KBM-7 (cell line): Measurements from ENCODE around the gene PRM3.
"Not testable (repeated sequence)": the region's sequence is repeated elsewhere in the genome, so short reads cannot be mapped to it uniquely, and the experiment has no call there.

Experiments used
- DNase-seq: peaks from one replicate; pipeline ENCODE4 v3.0.0-alpha.2; 2015
- in situ Hi-C: fragments of 300-500 bp; cut with MboI; formaldehyde crosslinking; loops from 2 replicates; pipeline ENCODE4 v1.14.3; 2020; ENCODE audit warnings: low sequenced_read_pairs, low pct_unique_long_range_greater_than_20kb, mixed read lengths

Gene PRM3

GRCh38 chr16:11289696-11290095 is 16.3 kb upstream of the PRM3 start:
- DNase-seq, in situ Hi-C loops: not testable (repeated sequence)

GRCh38 chr16:11289202-11289601 is 15.8 kb upstream of the PRM3 start:
- in situ Hi-C loops, result no loop called here
- DNase-seq, result no peak

- in situ Hi-C loops, result no loop called here
- DNase-seq, result no peak
Observed at GRCh38 chr16:11285842-11286241, 12.4 kb upstream of the PRM3 start.

GRCh38 chr16:11283820-11284248 is 10.4 kb upstream of the PRM3 start:
- in situ Hi-C loops, result no loop called here
- peak; percentile 31 for DNase-seq

- in situ Hi-C loops, result no loop called here
- no peak for DNase-seq
Observed at GRCh38 chr16:11280616-11281522, 7.4 kb upstream of the PRM3 start, which contains the start of gene PRM1. Gene PRM1, minus strand, starts transcription at chr16:11281330. Its CDS starts 92 bp downstream, at chr16:11281238.

- in situ Hi-C loops, result no loop called here
- DNase-seq, result peak; percentile 39
Observed at GRCh38 chr16:11278681-11279628, 5.5 kb upstream of the PRM3 start.

- in situ Hi-C loops, result no loop called here
- no peak for DNase-seq
Observed at GRCh38 chr16:11277607-11278337, 4.3 kb upstream of the PRM3 start.

GRCh38 chr16:11276896-11277593 is 3.6 kb upstream of the PRM3 start:
- DNase-seq, result no peak
- in situ Hi-C loops, result no loop called here

- in situ Hi-C loops, result no loop called here
- DNase-seq, result no peak
Observed at GRCh38 chr16:11276143-11276895, 2.9 kb upstream of the PRM3 start, which contains the start of gene PRM2. Gene PRM2, minus strand, starts transcription at chr16:11276480. Its CDS starts 110 bp downstream, at chr16:11276370.

GRCh38 chr16:11274964-11275363 is 1.5 kb upstream of the PRM3 start:
- in situ Hi-C loops, result no loop called here
- no peak for DNase-seq

- DNase-seq, result no peak
- in situ Hi-C loops, result no loop called here
Observed at GRCh38 chr16:11273721-11274324, 394 bp upstream of the PRM3 start.

- DNase-seq, result no peak
- in situ Hi-C loops, result no loop called here
Observed at GRCh38 chr16:11272484-11272883, 945 bp downstream of the PRM3 start.

GRCh38 chr16:11271610-11272009 is 1.8 kb downstream of the PRM3 start:
- in situ Hi-C loops, result no loop called here
- no peak for DNase-seq

GRCh38 chr16:11270602-11271162 is 2.7 kb downstream of the PRM3 start:
- in situ Hi-C loops, result no loop called here

GRCh38 chr16:11268921-11269375 is 4.5 kb downstream of the PRM3 start, which contains the start of gene TNP2:
Gene TNP2, minus strand, starts transcription at chr16:11269325. Its CDS starts 63 bp downstream, at chr16:11269262.
- in situ Hi-C loops, result no loop called here
- no peak for DNase-seq

More at GRCh38 chr16:11270602-11271162, 2.7 kb downstream of the PRM3 start:
- no peak for DNase-seq

- no peak for DNase-seq
- in situ Hi-C loops, result no loop called here
Observed at GRCh38 chr16:11265124-11265523, 8.3 kb downstream of the PRM3 start.
